Stimulated activated naive CD8-positive, alpha-beta T cell treated with anti-CD3 and anti-CD28 coated beads, Interleukin-15, amount 100 ng/mL, for 72 hours (primary cell): Measurements from ENCODE around the gene SARM1.
"Not testable (repeated sequence)": the region's sequence is repeated elsewhere in the genome, so short reads cannot be mapped to it uniquely, and the experiment has no call there.

ENCODE experiments used
- ATAC-seq: fragments of 150-1000 bp; cut with Tn5 transposase; 2 replicates; pipeline ENCODE4 v1.10.0; 2021; ENCODE audit warnings: mild to moderate bottlenecking, moderate library complexity
- DNase-seq, 2 donors: peaks; one replicate each; pipeline ENCODE4 v3.0.0; 2021 to 2022
- H3K27ac Mint-ChIP-seq, 2 donors: one replicate each; pipeline ENCODE4 v1.8.0; 2022; ENCODE audit warnings: mild to moderate bottlenecking in 2 of 2, mixed read lengths in 2 of 2, moderate library complexity in 2 of 2
- H3K27me3 Mint-ChIP-seq: one replicate; pipeline ENCODE4 v1.8.0; 2022; ENCODE audit warnings: mixed read lengths
- H3K4me1 Mint-ChIP-seq: one replicate; pipeline ENCODE4 v1.8.0; 2022; ENCODE audit warnings: mild to moderate bottlenecking, mixed read lengths
- H3K4me3 Mint-ChIP-seq, 2 donors: one replicate each; pipeline ENCODE4 v1.8.0; 2022; ENCODE audit warnings: mild to moderate bottlenecking in 2 of 2, mixed read lengths in 2 of 2, moderate library complexity in 1 of 2
- H3K9me3 Mint-ChIP-seq, 2 donors: one replicate each; pipeline ENCODE4 v1.8.0; 2022; ENCODE audit warnings: mixed read lengths in 2 of 2

The SARM1 gene

DNA sequence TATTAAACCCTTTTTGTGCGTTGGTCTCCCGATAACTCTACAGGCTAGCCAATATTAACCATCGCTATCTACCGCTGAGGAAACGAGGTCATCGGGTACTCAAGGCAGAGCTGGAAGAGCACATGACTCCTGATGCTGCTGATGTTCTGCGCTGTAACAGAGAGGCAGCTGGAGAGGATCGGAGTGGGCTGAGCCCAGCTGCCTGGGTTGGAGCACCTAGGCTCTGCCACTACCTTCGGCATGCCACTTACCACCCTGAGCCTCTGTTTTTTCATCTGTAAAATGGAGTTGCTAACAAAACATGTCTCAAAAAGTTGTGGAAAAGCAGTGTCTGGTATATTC, 35.0 kb downstream of the SARM1 start:
- H3K9me3 Mint-ChIP-seq = no peaks in the 10 kb centered on the region
- peaks cover 19% of the 10 kb centered on the region for H3K4me1 Mint-ChIP-seq
- peak overlapping the region; percentile 37 to 81 for H3K27ac Mint-ChIP-seq
- peak in 1 of 2 donors; percentile 5 for DNase-seq
- peak overlapping the region; percentile 71 to 78 for H3K4me3 Mint-ChIP-seq
- no peaks in the 10 kb centered on the region for H3K27me3 Mint-ChIP-seq
- peak; percentile 53 for ATAC-seq

DNA sequence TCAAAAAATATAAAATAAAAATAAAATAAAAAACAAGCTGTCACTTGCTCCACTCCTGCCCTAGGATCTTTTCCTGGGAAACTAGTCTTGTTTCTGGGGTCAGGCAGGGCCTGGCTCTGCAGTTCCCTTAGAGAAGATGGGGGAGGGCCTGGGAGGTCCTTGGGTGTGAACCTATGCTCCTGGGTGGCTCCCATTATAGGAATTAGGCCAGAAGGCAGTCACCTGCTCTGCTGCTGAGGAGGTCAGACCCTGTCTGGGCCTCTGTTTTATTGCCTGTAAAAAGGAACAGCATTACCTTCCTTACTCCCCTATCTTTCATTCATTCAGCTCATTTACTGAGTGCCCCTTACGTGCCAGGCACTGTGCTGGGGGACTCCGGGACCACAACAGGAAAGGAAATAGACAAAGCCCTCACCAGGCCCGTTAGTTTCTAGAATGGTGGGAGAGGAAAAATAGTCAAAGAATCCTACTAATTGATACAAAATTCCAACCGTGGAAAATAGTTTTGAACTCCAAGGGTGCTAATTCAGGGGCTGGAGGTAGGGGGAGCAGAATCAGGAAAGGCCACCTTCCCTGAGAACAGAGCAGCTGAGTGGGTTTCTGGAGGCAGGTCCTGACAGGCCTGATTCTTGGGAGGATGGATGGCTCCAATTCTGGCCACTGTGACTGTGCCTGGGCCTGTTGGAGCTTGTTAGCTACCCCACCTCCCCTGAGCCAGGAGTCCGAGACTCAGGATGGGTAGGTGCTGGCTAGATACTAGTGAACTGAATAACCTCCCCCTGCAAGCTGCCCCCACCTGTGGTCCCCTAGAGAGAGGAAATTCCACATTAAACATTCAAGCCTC, 35.9 kb downstream of the SARM1 start:
- H3K4me3 Mint-ChIP-seq = no peak overlapping the region
- H3K27ac Mint-ChIP-seq = peak overlapping the region in 1 of 2 donors; percentile 5
- DNase-seq (no peak), ATAC-seq (no peak)
- no peaks in the 10 kb centered on the region for H3K9me3 Mint-ChIP-seq
- peaks cover 6% of the 10 kb centered on the region for H3K27me3 Mint-ChIP-seq
- peaks cover 14% of the 10 kb centered on the region for H3K4me1 Mint-ChIP-seq

DNA sequence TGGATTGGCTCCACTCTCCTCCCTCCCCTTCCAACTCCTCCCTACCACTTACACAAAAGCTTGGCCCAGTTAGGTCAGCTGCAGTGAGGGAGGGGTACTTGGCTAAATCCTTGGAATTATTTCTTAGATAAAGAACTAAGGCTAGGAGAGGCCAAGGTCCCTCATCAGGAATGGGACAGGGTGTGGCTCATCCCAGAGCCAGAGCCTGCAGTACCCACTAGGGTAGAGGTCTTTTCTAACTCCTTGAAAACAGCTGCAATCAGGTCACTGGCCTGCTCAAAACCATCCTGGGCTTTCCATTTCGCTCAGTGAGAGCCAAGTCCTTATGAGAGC, 36.4 kb downstream of the SARM1 start:
- Mint-ChIP-seq H3K9me3 (no peaks in the 10 kb centered on the region), H3K4me3 (no peak overlapping the region), H3K27ac (no peak overlapping the region), H3K27me3 (peaks cover 6% of the 10 kb centered on the region), H3K4me1 (peaks cover 14% of the 10 kb centered on the region)
- no peak for DNase-seq
- ATAC-seq = no peak

- no peak overlapping the region for H3K4me3 Mint-ChIP-seq
- no peak for DNase-seq
These were observed 40.6 kb downstream of the SARM1 start for GRCh38 chr17:28412099-28412498.

DNA sequence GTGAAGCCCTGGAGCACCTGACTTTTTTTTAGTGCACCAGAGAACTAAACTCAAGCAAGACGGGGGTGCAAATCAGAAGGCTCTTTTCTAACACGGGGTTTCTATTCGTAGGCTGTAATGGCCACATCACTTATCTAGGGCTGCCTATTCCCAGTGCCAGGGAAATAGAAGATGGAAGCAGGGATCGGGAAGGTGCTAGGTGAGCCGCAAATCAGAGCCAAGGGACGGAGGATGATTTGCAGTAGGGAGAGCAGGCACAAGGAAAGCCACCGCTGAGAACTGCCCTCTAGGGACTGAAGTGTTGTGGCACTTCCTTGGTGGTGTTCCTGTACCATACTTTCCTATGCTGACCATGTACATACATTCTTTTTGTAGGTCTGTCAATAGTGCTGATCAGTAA, 42.3 kb downstream of the SARM1 start:
- no peak for DNase-seq
- ATAC-seq = no peak
- no peaks in the 10 kb centered on the region for H3K9me3 Mint-ChIP-seq
- H3K27ac Mint-ChIP-seq = no peak overlapping the region
- no peak overlapping the region for H3K4me3 Mint-ChIP-seq
- peaks cover 7% of the 10 kb centered on the region for H3K4me1 Mint-ChIP-seq
- peaks cover 6% of the 10 kb centered on the region for H3K27me3 Mint-ChIP-seq

More at GRCh38 chr17:28412099-28412498, 40.6 kb downstream of the SARM1 start:
- no peaks in the 10 kb centered on the region for H3K9me3 Mint-ChIP-seq
- no peak overlapping the region for H3K27ac Mint-ChIP-seq
- ATAC-seq = no peak
- H3K27me3 Mint-ChIP-seq = peaks cover 6% of the 10 kb centered on the region
- H3K4me1 Mint-ChIP-seq = peaks cover 6% of the 10 kb centered on the region

GRCh38 chr17:28415886-28416285, 44.4 kb downstream of the SARM1 start:
- Mint-ChIP-seq H3K4me1 (peaks cover 7% of the 10 kb centered on the region), H3K9me3 (no peaks in the 10 kb centered on the region), H3K27me3 (peaks cover 6% of the 10 kb centered on the region), H3K27ac (no peak overlapping the region), H3K4me3 (no peak overlapping the region)
- ATAC-seq (no peak), DNase-seq (no peak)

DNA sequence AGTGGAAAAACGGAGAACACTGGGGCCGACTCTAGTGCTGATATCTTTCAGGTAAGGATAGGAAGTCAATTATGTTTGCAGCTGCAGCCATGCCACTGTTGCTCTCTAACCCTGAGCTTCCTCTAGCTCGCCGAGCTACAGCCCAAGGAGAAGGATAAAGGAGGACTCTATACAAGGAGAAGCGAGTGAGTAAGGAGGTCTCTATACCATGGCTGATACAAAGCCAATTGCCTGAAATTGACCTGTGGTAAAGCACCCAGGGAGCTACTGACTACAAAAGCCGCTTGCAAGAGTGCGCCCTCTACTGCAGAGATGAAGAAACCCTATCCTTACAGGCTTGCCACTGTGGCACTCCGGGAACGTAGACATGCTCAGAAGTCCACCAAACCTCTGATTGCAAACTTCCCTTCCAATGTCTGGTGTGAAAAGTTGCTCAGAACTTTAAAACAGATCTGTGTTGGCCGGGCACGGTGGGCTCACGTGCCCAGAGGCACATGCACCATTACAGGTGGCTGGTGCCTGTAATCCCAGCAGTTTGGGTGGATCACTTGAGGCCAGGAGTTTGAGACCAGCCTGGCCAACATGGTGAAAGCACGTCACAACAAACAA, 45.3 kb downstream of the SARM1 start:
- H3K27me3 Mint-ChIP-seq = peaks cover 2% of the 10 kb centered on the region
- H3K9me3 Mint-ChIP-seq = no peaks in the 10 kb centered on the region
- no peak overlapping the region for H3K27ac Mint-ChIP-seq
- ATAC-seq = peak; percentile 94
- peak; percentile 55 to 62 for DNase-seq
- no peak overlapping the region for H3K4me3 Mint-ChIP-seq
- H3K4me1 Mint-ChIP-seq = peaks cover 7% of the 10 kb centered on the region

- Mint-ChIP-seq H3K4me1 (peaks cover 3% of the 10 kb centered on the region), H3K27me3 (no peaks in the 10 kb centered on the region), H3K9me3 (no peaks in the 10 kb centered on the region), H3K4me3 (no peak overlapping the region), H3K27ac (no peak overlapping the region)
- ATAC-seq (no peak), DNase-seq (no peak)
These were observed 50.4 kb downstream of the SARM1 start for GRCh38 chr17:28421787-28422305.

- Mint-ChIP-seq H3K4me1 (no peaks in the 10 kb centered on the region), H3K9me3 (no peaks in the 10 kb centered on the region), H3K27me3 (no peaks in the 10 kb centered on the region), H3K27ac (no peak overlapping the region), H3K4me3 (no peak overlapping the region)
- ATAC-seq (no peak), DNase-seq (no peak)
These were observed 53.7 kb downstream of the SARM1 start for GRCh38 chr17:28425206-28425605.

DNA sequence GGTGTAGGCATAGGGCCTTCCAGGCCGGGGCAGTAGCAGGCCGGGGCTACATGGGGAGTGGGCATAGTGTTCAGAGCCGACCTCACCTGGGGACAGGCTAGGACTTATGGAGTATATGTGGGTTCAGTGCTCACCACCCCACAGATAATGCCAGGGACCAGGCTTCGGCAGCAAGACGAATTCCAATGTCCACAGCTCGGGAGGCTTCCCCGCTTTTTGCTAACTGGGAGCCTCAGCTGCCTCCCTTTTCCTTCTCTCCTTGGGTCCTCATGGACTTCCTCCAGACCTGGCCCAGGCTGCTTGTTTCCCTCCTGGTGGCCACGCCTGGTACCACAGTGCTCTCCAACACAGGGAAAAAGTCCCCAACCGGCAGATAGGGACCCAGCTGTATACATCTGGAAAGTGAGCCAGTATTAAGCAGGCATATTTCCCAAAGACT, 54.6 kb downstream of the SARM1 start:
- Mint-ChIP-seq H3K4me3 (no peak overlapping the region), H3K27me3 (peaks cover 5% of the 10 kb centered on the region), H3K4me1 (no peaks in the 10 kb centered on the region), H3K27ac (no peak overlapping the region), H3K9me3 (no peaks in the 10 kb centered on the region)
- ATAC-seq (no peak), DNase-seq (no peak)

DNA sequence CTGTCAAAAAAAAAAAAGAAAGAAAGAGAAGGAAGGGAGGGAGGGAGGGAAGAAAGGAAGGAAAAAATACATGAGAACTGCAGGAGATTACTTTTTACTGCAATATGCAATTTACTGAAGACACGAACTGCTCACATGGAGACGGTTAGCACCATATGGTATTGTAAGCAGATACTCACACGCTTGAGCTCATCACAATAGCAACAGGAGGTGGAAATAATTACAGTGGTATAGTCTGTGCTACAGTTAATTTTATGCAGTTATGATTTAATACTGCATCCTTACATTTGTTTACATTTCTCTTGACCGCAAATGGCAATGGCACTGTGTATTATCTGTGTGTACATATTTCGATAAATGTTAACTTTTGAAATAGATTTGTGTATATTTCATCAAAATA, 55.9 kb downstream of the SARM1 start:
- Mint-ChIP-seq H3K9me3 (no peaks in the 10 kb centered on the region), H3K27me3 (peaks cover 14% of the 10 kb centered on the region), H3K27ac (no peak overlapping the region), H3K4me1 (no peaks in the 10 kb centered on the region), H3K4me3 (no peak overlapping the region)
- ATAC-seq (no peak), DNase-seq (no peak)

DNA sequence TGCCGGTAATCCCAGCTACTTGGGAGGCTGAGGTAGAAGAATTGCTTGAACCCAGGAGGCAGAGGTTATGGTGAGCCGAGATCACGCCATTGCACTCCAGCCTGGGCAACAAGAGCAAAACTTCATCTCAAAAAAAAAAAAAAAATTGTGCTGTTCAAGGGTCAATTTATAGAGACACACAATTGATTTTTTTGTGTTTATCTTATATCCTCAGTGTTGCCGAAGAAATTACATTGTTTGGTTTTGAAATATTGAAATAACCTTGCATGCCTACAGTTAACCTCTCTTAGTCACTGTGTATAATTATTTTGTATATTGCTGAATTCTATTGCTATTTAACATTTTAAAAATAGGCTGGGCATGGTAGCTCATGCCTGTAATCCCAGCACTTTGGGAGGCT, 56.5 kb downstream of the SARM1 start:
- not testable (repeated sequence) for H3K9me3 Mint-ChIP-seq, ATAC-seq, H3K4me3 Mint-ChIP-seq, H3K27ac Mint-ChIP-seq, H3K4me1 Mint-ChIP-seq, DNase-seq
- H3K27me3 Mint-ChIP-seq = peaks cover 17% of the 10 kb centered on the region

GRCh38 chr17:28433721-28434120, 62.2 kb downstream of the SARM1 start:
- peaks cover 38% of the 10 kb centered on the region for H3K27me3 Mint-ChIP-seq
- H3K9me3 Mint-ChIP-seq = no peaks in the 10 kb centered on the region
- no peak overlapping the region for H3K27ac Mint-ChIP-seq
- ATAC-seq (no peak), DNase-seq (no peak)
- no peaks in the 10 kb centered on the region for H3K4me1 Mint-ChIP-seq
- no peak overlapping the region for H3K4me3 Mint-ChIP-seq

DNA sequence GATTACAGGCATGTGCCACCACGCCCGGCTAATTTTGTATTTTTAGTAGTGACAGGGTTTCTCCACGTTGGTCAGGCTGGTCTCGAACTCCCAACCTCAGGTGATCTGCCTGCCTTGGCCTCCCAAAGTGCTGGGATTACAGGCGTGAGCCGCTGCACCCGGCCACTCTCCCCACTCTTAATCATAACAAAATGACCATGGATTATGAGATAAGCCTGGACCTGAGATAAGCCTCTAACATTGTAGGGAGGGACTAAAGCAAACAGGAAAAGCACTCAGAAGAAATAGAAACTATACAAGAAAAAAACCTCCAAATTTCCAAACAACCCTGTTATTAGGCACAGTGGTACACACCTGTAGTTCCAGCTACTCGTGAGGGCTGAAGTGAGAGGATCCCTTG, 62.8 kb downstream of the SARM1 start:
- not testable (repeated sequence) for DNase-seq, H3K4me3 Mint-ChIP-seq, H3K9me3 Mint-ChIP-seq, ATAC-seq, H3K4me1 Mint-ChIP-seq
- Mint-ChIP-seq H3K27me3 (peaks cover 38% of the 10 kb centered on the region), H3K27ac (peak overlapping the region in 1 of 2 donors; percentile 67)

GRCh38 chr17:28443901-28444638, 72.6 kb downstream of the SARM1 start:
- no peak for ATAC-seq
- Mint-ChIP-seq H3K27ac (no peak overlapping the region), H3K27me3 (peaks cover 27% of the 10 kb centered on the region)

More at GRCh38 chr17:28443901-28444638, 72.6 kb downstream of the SARM1 start:
- Mint-ChIP-seq H3K4me3 (no peak overlapping the region), H3K4me1 (no peaks in the 10 kb centered on the region), H3K9me3 (no peaks in the 10 kb centered on the region)
- DNase-seq = no peak
